Activated effector memory CD4-positive, alpha-beta T cell treated with anti-CD3 and anti-CD28 coated beads, Interleukin-2, amount 50 U/mL, for 16 hours (primary cell): Measurements from ENCODE around the gene FZD7.

Experiments
- DNase-seq: peaks from one replicate; pipeline ENCODE4 v3.0.0-alpha.2; 2020

The FZD7 gene

GRCh38 chr2:202069170-202070067 lies 35.8 kb downstream of the FZD7 start:
- no peak for DNase-seq

- no peak for DNase-seq
These were observed 37.5 kb downstream of the FZD7 start for GRCh38 chr2:202071107-202071506.

DNA sequence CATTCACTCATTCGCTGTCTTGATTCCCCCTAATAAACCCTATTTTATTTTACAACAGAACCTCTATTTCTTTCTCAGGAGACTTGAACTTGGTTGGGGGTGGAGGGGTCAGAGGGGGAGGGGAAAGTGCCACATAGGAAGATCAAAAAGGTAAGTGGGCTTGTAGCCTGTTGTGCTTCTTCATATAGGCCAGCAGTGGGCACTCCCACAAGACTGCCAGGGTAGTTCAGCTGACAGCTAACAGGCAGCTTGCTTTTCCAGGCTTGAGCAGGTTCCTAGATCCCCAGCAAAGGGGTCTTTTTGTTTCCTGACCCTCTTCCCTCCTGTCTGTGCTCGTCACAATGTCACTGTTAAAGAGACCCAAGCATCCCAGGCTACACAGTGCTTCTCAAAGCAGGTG lies 38.6 kb downstream of the FZD7 start:
- no peak for DNase-seq

GRCh38 chr2:202072737-202073401 lies 39.2 kb downstream of the FZD7 start, which contains the start of gene KIAA2012:
Gene KIAA2012 (plus strand): TSS chr2:202073255. CDS start chr2:202073628, 373 bp downstream.
- no peak for DNase-seq

DNA sequence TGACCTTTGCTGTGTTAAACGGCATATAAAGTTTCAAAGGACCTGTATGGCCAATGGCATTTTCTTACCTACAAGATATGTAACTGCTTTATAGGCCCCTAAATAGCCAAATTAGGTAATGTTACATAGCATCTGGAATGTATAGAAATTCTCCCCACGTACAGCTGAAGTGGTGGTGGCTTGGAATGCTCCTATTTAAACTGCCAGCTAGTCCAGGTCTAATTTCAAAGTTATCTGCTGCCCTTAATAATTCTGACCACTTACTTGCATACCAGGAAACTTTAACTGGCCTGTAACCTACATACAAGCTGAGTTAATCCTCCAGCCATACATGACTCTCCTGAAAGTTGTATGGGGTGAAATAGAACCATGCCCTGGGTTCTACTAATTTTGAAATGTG lies 40.7 kb downstream of the FZD7 start:
- DNase-seq: no peak

DNA sequence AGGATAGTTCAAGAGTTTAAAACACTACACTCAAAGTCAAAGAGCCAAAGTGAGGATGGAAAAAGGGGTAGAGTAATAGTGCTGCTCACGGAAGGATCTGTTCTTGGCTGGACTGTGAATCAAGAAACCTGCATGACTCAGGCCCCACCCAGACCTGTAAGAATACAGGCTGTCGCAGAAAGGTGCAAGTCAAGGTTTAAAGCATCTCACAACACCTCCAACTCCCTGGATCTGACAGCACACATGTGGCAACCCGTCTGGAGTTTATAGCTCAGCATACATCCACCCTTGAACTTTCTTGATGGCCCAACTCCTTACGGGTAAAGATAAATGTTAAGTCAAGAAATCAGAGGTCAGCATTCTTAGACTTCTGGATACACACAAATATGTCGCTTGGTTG lies 45.7 kb downstream of the FZD7 start:
- no peak for DNase-seq

DNA sequence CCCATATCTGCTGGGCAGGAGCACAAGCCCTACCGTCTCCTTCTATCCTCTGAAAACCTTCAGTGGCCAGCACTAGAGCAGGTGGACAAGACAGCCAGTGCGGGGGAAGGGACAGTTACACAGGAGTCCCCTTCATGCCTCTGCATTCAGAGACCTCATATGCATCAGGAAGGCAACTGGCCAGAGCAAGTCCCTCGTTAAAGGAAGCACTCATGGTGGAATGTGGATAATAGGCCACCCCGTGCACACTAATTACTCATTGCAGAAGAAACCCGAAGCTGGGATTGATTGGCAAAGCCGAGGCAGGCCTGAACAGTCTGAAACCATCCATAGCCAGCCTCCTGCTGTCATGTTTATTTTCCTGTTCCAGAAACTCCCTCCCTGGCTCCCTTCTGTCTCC lies 50.6 kb downstream of the FZD7 start:
- DNase-seq: no peak
